K562 (cell line): ENCODE data around the gene SEMA3G. TPM values are rescaled to one million over a fixed set of nuclear protein-coding genes. Genes with fewer than 3 reads are reported as not detected.

Experiments used
- ATAC-seq: fragments of 200-7000 bp; cut with Tn5 transposase; 3 replicates; pipeline ENCODE4 v1.9.1; 2020; ENCODE audit warnings: moderate library complexity
- BruUV-seq: library from RNA; stranded (reverse); fragments of 400-500 nt; replicated peaks from 2 replicates; lab custom pipeline; 2021; lab: Mats Ljungman, UMichigan
- CTCF ChIA-PET: fragments of 300-600 bp; formaldehyde crosslinking; extraction: SDS; loops from one replicate; lab custom pipeline; 2021; ENCODE audit warnings: low intra/inter-chr PET ratio; lab: Yijun Ruan, JAX
- POLR2A ChIA-PET: fragments of 300-600, 350-650 bp; sonication (Branson Sonifier 250); formaldehyde crosslinking; extraction: SDS; loops from one replicate; lab custom pipeline; 2021; ENCODE audit warnings: antibody characterized with exemption, inconsistent platforms; lab: Yijun Ruan, JAX
- DNase-seq, 4 experiments: peaks; one replicate each; pipeline versions ENCODE4 v3.0.0 to v3.0.0-alpha.2; 2011 to 2018; ENCODE audit warnings: low spot score in 3 of 4, mixed read lengths in 3 of 4; ENCODE audit errors: extremely low read depth in 1 of 4
- FAIRE-seq: peaks from 2 replicates; lab custom pipeline; 2011; peaks lifted over from hg19 to GRCh38; lab: Jason Lieb, UNC
- H2AFZ ChIP-seq: 2 replicates; pipeline ENCODE4 v1.6.0; 2011; ENCODE audit warnings: low read depth, low read length, control low read depth, inconsistent platforms
- H3K27ac ChIP-seq: fragments of 200-600 bp; 3 replicates; pipeline ENCODE4 v1.8.0; 2011; ENCODE audit warnings: low read depth, mild to moderate bottlenecking, control low read depth, inconsistent platforms, low read length, moderate library complexity, mixed read lengths; ENCODE audit errors: extremely low read depth
- H3K27me3 ChIP-seq, 2 experiments: fragments of 300-600 bp in 1 of 2; 2 replicates in 1 of 2; 3 replicates in 1 of 2; pipeline versions ENCODE4 v1.6.0 to v1.8.0; 2011; ENCODE audit warnings: inconsistent platforms in 2 of 2, low read length in 2 of 2, mild to moderate bottlenecking in 1 of 2, mixed read lengths in 1 of 2, moderate library complexity in 1 of 2; ENCODE audit not compliant: control insufficient read depth in 2 of 2, insufficient read depth in 2 of 2
- H3K36me3 ChIP-seq: fragments of 300-600 bp; 3 replicates; pipeline ENCODE4 v1.8.0; 2011; ENCODE audit warnings: mild to moderate bottlenecking, low read length, inconsistent platforms; ENCODE audit not compliant: control insufficient read depth, insufficient read depth
- H3K4me1 ChIP-seq, 2 experiments: fragments of 200-600 bp in 1 of 2; replicated peaks in 1 of 2; 2 replicates in 1 of 2; 3 replicates in 1 of 2; pipeline versions ENCODE4 v1.5.1 to v1.8.0; 2011; ENCODE audit warnings: inconsistent platforms in 2 of 2, low read length in 2 of 2, mild to moderate bottlenecking in 1 of 2, mixed read lengths in 1 of 2, moderate library complexity in 1 of 2; ENCODE audit not compliant: control insufficient read depth in 2 of 2, insufficient read depth in 2 of 2
- H3K4me2 ChIP-seq: 2 replicates; pipeline ENCODE4 v1.6.1; 2011; ENCODE audit warnings: low read length, control low read depth, inconsistent platforms, mixed read lengths; ENCODE audit not compliant: insufficient read depth
- H3K4me3 ChIP-seq: fragments of 200-600 bp; sonication (generic), shearing (Covaris generic); 2 replicates; pipeline ENCODE4 v1.5.1; 2016; ENCODE audit warnings: control low read depth, inconsistent platforms
- H3K79me2 ChIP-seq: fragments of 200-600 bp; 3 replicates; pipeline ENCODE4 v1.8.0; 2011; ENCODE audit warnings: low read length, inconsistent platforms; ENCODE audit not compliant: control insufficient read depth, insufficient read depth
- H3K9ac ChIP-seq, 2 experiments: 2 replicates each; pipeline versions ENCODE4 v1.6.0 to v1.6.1; 2011; ENCODE audit warnings: low read depth in 2 of 2, low read length in 2 of 2, control low read depth in 1 of 2, inconsistent platforms in 1 of 2, mild to moderate bottlenecking in 1 of 2, mixed read lengths in 1 of 2; ENCODE audit not compliant: insufficient read depth in 1 of 2
- H3K9me1 ChIP-seq: one replicate; pipeline ENCODE4 v1.6.0; 2011; ENCODE audit warnings: inconsistent platforms, mild to moderate bottlenecking, low read length, moderate library complexity; ENCODE audit not compliant: control insufficient read depth, insufficient read depth
- H3K9me3 ChIP-seq: replicated peaks from 2 replicates; pipeline ENCODE4 v1.5.1; 2011; ENCODE audit warnings: low read depth, low read length, inconsistent platforms; ENCODE audit not compliant: control insufficient read depth, insufficient read depth
- H4K20me1 ChIP-seq: replicated peaks from 2 replicates; pipeline ENCODE4 v1.6.1; 2011; ENCODE audit warnings: low read length, inconsistent platforms, mixed read lengths; ENCODE audit not compliant: control insufficient read depth, insufficient read depth
- ADNP ChIP-seq: fragments of 200-800 bp; sonication (Bioruptor generic); IDR thresholded peaks from 2 replicates; pipeline ENCODE4 v1.6.1; 2016; ENCODE audit warnings: missing genetic modification characterization, missing compliant biosample characterization
- ARNT ChIP-seq, 2 experiments: fragments of 450-650 bp; IDR thresholded peaks; 2 replicates each; pipeline ENCODE4 v1.6.1; 2016; ENCODE audit warnings: mild to moderate bottlenecking in 1 of 2
- DIDO1 ChIP-seq: fragments of 450-650 bp; IDR thresholded peaks from 2 replicates; pipeline ENCODE4 v1.6.1; 2016; ENCODE audit warnings: low read depth, missing biosample characterization, missing genetic modification characterization
- HMG20B ChIP-seq: fragments of 250-450 bp; sonication (Bioruptor Pico); IDR thresholded peaks from 2 replicates; pipeline ENCODE4 v1.5.0; 2021; ENCODE audit warnings: mild to moderate bottlenecking
- HMGN3 ChIP-seq: IDR thresholded peaks from 2 replicates; pipeline ENCODE4 v1.6.1; 2011; ENCODE audit warnings: borderline replicate concordance, low read depth, mild to moderate bottlenecking, mixed read lengths, low read length; ENCODE audit not compliant: insufficient read length; ENCODE audit errors: extremely low read depth
- HNRNPH1 ChIP-seq: fragments of 200-400 bp; formaldehyde crosslinking; optimal IDR thresholded peaks from 2 replicates; pipeline ENCODE3; 2017; ENCODE audit warnings: low read depth, mild to moderate bottlenecking, low read length, moderate library complexity
- KLF6 ChIP-seq: fragments of 250-450 bp; sonication (Bioruptor Pico); IDR thresholded peaks from 2 replicates; pipeline ENCODE4 v1.4.0; 2020; ENCODE audit warnings: mild to moderate bottlenecking, moderate library complexity, borderline replicate concordance
- SREBF1 ChIP-seq: fragments of 150-350 bp; IDR thresholded peaks from 2 replicates; pipeline ENCODE4 v1.6.1; 2014; ENCODE audit warnings: antibody characterized with exemption, low read depth, low read length, borderline replicate concordance
- ZNF253 ChIP-seq: fragments of 250-450 bp; sonication (Bioruptor Pico); conservative IDR thresholded peaks from 2 replicates; pipeline ENCODE4 v1.6.1; 2021; ENCODE audit warnings: mild to moderate bottlenecking
- ZNF311 ChIP-seq: fragments of 250-450 bp; sonication (Bioruptor Pico); IDR thresholded peaks from 2 replicates; pipeline ENCODE4 v1.4.0; 2020; ENCODE audit warnings: mild to moderate bottlenecking, moderate library complexity
- ZNF696 ChIP-seq: fragments of 250-450 bp; sonication (Bioruptor Pico); conservative IDR thresholded peaks from 2 replicates; pipeline ENCODE4 v1.4.0; 2020; ENCODE audit warnings: mild to moderate bottlenecking, moderate library complexity
- ZZZ3 ChIP-seq: fragments of 450-650 bp; IDR thresholded peaks from 2 replicates; pipeline ENCODE4 v1.6.1; 2016; ENCODE audit warnings: antibody characterized with exemption, mild to moderate bottlenecking, moderate library complexity
- WGBS: fragments of 100-300 bp; shearing (Covaris generic); methylation state at CpG from one replicate; pipeline ENCODE4 v1.1.6; 2016; ENCODE audit warnings: low coverage, mixed read lengths; ENCODE audit not compliant: insufficient coverage; ENCODE audit errors: missing lambda C conversion rate; 5-methylcytosine and 5-hydroxymethylcytosine counted together
- in situ Hi-C: fragments of 300-500 bp; cut with MboI; formaldehyde crosslinking; loops from 4 replicates; pipeline ENCODE4 v1.15.0; 2018; ENCODE audit warnings: inconsistent platforms, mixed read lengths
- intact Hi-C: fragments of 100-400 bp; cut with micrococcal nuclease; formaldehyde crosslinking; loops from 2 replicates; pipeline ENCODE4 v1.14.2; 2022
- polyA plus RNA-seq, 8 experiments: library from polyadenylated mRNA; depleted of rRNA in 4 of 8; stranded (reverse) in 5 of 8; unstranded in 3 of 8; fragments of >200 nt; fragmentation: Nextera tagmentation in 2 of 8; fragmentation: Illumina TruSeq in 1 of 8; extraction: Ambion mirVana in 2 of 8; extraction: Trizol in 1 of 8; gene quantifications; 2 replicates each; pipeline versions ENCODE4 v1.2.1 to v1.2.3, GENCODE V29; 2011 to 2014; ENCODE audit warnings: inconsistent platforms in 1 of 8, missing spikeins in 1 of 8
- total RNA-seq, 7 experiments: library from RNA; depleted of rRNA in 6 of 7; stranded (reverse); fragments of >200 nt in 6 of 7; fragmentation: Illumina TruSeq in 2 of 7; extraction: Trizol in 2 of 7; gene quantifications; 2 replicates each; pipeline versions ENCODE4 v1.2.1 to v1.2.3, GENCODE V29; 2011 to 2021; ENCODE audit warnings: low replicate concordance in 1 of 7
- TF ChIP-seq, protein P1 (sequence below), 2 experiments: fragments of 450-650 bp in 1 of 2; sonication (generic) in 1 of 2; formaldehyde crosslinking in 1 of 2; IDR thresholded peaks in 1 of 2; conservative IDR thresholded peaks in 1 of 2; 2 replicates each; pipeline versions ENCODE4 v1.6.1 to v1.8.1; 2016 to 2023; ENCODE audit warnings: mild to moderate bottlenecking in 2 of 2, moderate library complexity in 2 of 2, inconsistent platforms in 1 of 2, missing genetic modification reagents in 1 of 2

Gene SEMA3G
- total and polyA plus RNA-seq, 9 of the 15 experiments (the other 6 are each of a cell fraction or from before 2014, with no cell fraction given), result 0.04 to 0.07 (median 0.05) TPM; not detected in 6

DNA sequence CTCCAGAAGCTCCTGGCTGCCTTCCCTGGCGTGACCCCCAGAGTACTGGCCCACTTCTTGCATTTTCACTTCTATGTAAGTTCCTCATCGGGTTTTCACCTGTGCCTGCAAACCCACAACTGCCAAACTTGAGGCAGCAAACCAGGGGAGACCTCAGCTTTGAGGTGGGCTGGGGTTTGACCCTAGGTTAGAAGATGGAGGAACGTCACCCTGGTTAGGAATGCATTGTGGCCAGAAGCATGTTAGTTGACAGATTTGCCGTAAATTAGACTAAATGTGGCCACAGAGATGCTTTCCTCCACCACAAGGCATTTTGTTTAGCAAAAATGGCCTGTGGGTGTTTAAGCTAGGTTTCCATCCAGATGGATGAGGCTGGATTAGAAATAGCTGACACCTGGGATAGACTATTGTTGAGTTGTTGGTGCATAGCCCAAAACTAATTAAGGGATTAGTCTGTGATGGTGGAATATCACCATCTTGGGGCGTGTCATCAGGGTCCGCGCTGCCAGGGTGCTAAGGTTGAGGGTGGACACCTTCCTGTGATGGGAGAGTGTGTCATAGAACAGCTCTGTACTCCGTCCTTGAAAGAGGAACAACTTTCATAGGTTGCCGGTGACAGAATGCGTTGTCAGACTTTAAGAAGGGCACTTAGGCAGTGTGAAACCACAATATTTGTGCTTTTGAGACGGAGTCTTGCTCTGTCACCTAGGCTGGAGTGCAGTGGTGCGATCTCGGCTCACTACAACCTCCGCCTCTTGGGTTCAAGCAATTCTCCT, 14.1 kb upstream of the SEMA3G start:
- CTCF ChIA-PET, result no interaction called here
- POLR2A ChIA-PET, result interaction anchor here (0.5 to 1.9 kb wide), 6 partner anchors 9 to 529 kb away, joined by 3 to 7 read pairs (median 4); no protein-coding TSS in a partner anchor
- 96% methylated on average over 10 of the region's 14 CpGs for WGBS
- BruUV-seq, result no TSS peak
- Histone ChIP-seq H3K4me3 (no peak overlapping the region), H2AFZ (no peak overlapping the region), H3K27ac (no peak overlapping the region), H4K20me1 (no peaks in the 10 kb centered on the region), H3K36me3 (peaks cover 53% of the 10 kb centered on the region; the same call in 2 of the 3 replicates), H3K79me2 (peaks cover 28% of the 10 kb centered on the region), H3K9ac (no peak overlapping the region), H3K9me3 (no peaks in the 10 kb centered on the region), H3K4me1 (peaks cover 19 to 21% of the 10 kb centered on the region in 2 experiments; a peak in 4 of 5 replicates), H3K27me3 (no peaks in the 10 kb centered on the region), H3K9me1 (no peaks in the 10 kb centered on the region), H3K4me2 (no peak overlapping the region)
- DNase-seq (no peak), FAIRE-seq (no peak), ATAC-seq (no peak)
- no peak for TF ChIP-seq ZZZ3
- TF ChIP-seq HNRNPH1, result no peak
- TF ChIP-seq ZNF696 (CRISPR knock-in tag), result no peak
- no peak for TF ChIP-seq KLF6 (CRISPR knock-in tag)
- TF ChIP-seq HMGN3, result no peak
- no peak for TF ChIP-seq ARNT (IDR thresholded peaks at IDR 0.05)
- TF ChIP-seq HMG20B, result no peak
- TF ChIP-seq ZNF253 (CRISPR knock-in tag), result no peak
- no peak for TF ChIP-seq ADNP (tag)
- TF ChIP-seq DIDO1 (tag), result no peak
- TF ChIP-seq, protein P1, sequence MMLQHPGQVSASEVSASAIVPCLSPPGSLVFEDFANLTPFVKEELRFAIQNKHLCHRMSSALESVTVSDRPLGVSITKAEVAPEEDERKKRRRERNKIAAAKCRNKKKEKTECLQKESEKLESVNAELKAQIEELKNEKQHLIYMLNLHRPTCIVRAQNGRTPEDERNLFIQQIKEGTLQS (IDR thresholded peaks at IDR 0.05), result no peak
- TF ChIP-seq, protein P1 (CRISPR knock-in tag; conservative IDR thresholded peaks at IDR 0.05), result no peak
- no peak for TF ChIP-seq ZNF311
- TF ChIP-seq SREBF1, result no peak
- intact Hi-C loops, result loop anchor here (10.0 kb wide), 1 partner anchor 226 kb away; the partner anchor contains the start of genes GNL3 and PBRM1
- in situ Hi-C loops, result no loop called here
